Hepatocyte (in vitro differentiated cells): ENCODE results near the gene PPWD1. TPM values are rescaled to one million over a fixed set of nuclear protein-coding genes. Genes with fewer than 3 reads are reported as not detected.

Experiments used
- DNase-seq: peaks from one replicate; pipeline ENCODE4 v3.0.0-alpha.2; 2016; ENCODE audit warnings: low spot score
- H2AFZ ChIP-seq: fragments of 200-600 bp; sonication (generic); 2 replicates; pipeline ENCODE4 v1.6.0; 2016; ENCODE audit warnings: antibody characterized with exemption, mild to moderate bottlenecking
- H3K27ac ChIP-seq: fragments of 200-600 bp; sonication (generic); 2 replicates; pipeline ENCODE4 v1.5.1; 2016; ENCODE audit warnings: mild to moderate bottlenecking
- H3K27me3 ChIP-seq: fragments of 200-600 bp; sonication (generic); 2 replicates; pipeline ENCODE4 v1.6.1; 2016
- H3K36me3 ChIP-seq: fragments of 200-600 bp; sonication (generic); replicated peaks from 2 replicates; pipeline ENCODE4 v1.5.1; 2016; ENCODE audit warnings: low read depth; ENCODE audit not compliant: insufficient read depth
- H3K4me1 ChIP-seq: fragments of 200-600 bp; sonication (generic); 2 replicates; pipeline ENCODE4 v1.5.1; 2016; ENCODE audit warnings: mild to moderate bottlenecking, moderate library complexity; ENCODE audit not compliant: insufficient read depth
- H3K4me2 ChIP-seq: fragments of 200-600 bp; sonication (generic); 2 replicates; pipeline ENCODE4 v1.6.0; 2016
- H3K4me3 ChIP-seq: fragments of 200-600 bp; sonication (generic); 2 replicates; pipeline ENCODE4 v1.5.1; 2016; ENCODE audit warnings: mild to moderate bottlenecking
- H3K79me2 ChIP-seq: fragments of 200-600 bp; sonication (generic); 2 replicates; pipeline ENCODE4 v1.6.0; 2017; ENCODE audit warnings: mild to moderate bottlenecking
- H3K9me2 ChIP-seq: fragments of 200-600 bp; sonication (generic); replicated peaks from 2 replicates; pipeline ENCODE4 v1.6.0; 2017; ENCODE audit warnings: mild to moderate bottlenecking; ENCODE audit not compliant: insufficient read depth
- H3K9me3 ChIP-seq: fragments of 200-600 bp; sonication (generic); 2 replicates; pipeline ENCODE4 v1.5.1; 2016; ENCODE audit warnings: low read depth, mild to moderate bottlenecking
- H4K20me1 ChIP-seq: fragments of 200-600 bp; sonication (generic); 2 replicates; pipeline ENCODE4 v1.6.0; 2016; ENCODE audit warnings: mild to moderate bottlenecking; ENCODE audit not compliant: insufficient read depth, poor library complexity, severe bottlenecking
- EZH2 ChIP-seq: fragments of 200-600 bp; sonication (generic); IDR thresholded peaks from 2 replicates; pipeline ENCODE4 v1.6.1; 2016; ENCODE audit warnings: antibody characterized with exemption, mild to moderate bottlenecking, borderline replicate concordance
- EZH2phosphoT487 ChIP-seq: fragments of 200-600 bp; sonication (generic); IDR thresholded peaks from one replicate; pipeline ENCODE4 v1.6.1; 2018; ENCODE audit warnings: antibody characterized with exemption, mild to moderate bottlenecking, low read depth, moderate library complexity; ENCODE audit not compliant: unreplicated experiment, severe bottlenecking
- WGBS: methylation state at CpG from one replicate; pipeline ENCODE4 v1.1.6; 2016; ENCODE audit warnings: low lambda C conversion rate; ENCODE audit errors: missing lambda C conversion rate; 5-methylcytosine and 5-hydroxymethylcytosine counted together
- polyA plus RNA-seq: library from polyadenylated mRNA; unstranded; fragments of >200 nt; fragmentation: Nextera tagmentation; extraction: Ambion mirVana; gene quantifications from 2 replicates; pipeline ENCODE4 v1.2.1, GENCODE V29; 2016
- total RNA-seq: library from RNA; depleted of rRNA; stranded (reverse); fragments of >200 nt; gene quantifications from 2 replicates; pipeline ENCODE4 v1.2.3, GENCODE V29; 2014
- TF ChIP-seq, protein P1 (sequence below): fragments of 200-600 bp; sonication (generic); IDR thresholded peaks from 2 replicates; pipeline ENCODE4 v1.5.1; 2016; ENCODE audit warnings: antibody characterized with exemption, mild to moderate bottlenecking; ENCODE audit not compliant: poor library complexity

PPWD1 gene
- total and polyA plus RNA-seq, 2 experiments from 2014 or later: 23.4 to 39.2 TPM

DNA sequence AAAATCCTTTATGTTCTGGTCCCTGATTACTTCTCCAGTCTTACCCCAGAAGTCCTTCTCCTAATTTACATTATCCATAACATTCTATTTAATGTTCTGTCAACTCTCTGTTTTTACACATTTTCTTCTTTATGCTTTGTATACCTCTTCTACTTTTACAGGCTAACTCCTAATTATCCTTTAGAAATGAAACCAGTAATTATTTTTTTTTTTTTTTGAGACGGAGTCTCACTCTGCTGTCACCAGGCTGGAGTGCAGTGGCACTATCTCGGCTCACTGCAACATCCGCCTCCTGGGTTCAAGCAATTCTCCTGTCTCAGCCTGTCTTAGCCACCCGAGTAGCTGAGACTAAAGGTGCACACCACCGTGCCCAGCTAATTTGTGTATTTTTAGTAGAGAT, 9.2 kb upstream of the PPWD1 start:
- TF ChIP-seq EZH2phosphoT487 (no peak), EZH2 (no peak)
- TF ChIP-seq, protein P1, sequence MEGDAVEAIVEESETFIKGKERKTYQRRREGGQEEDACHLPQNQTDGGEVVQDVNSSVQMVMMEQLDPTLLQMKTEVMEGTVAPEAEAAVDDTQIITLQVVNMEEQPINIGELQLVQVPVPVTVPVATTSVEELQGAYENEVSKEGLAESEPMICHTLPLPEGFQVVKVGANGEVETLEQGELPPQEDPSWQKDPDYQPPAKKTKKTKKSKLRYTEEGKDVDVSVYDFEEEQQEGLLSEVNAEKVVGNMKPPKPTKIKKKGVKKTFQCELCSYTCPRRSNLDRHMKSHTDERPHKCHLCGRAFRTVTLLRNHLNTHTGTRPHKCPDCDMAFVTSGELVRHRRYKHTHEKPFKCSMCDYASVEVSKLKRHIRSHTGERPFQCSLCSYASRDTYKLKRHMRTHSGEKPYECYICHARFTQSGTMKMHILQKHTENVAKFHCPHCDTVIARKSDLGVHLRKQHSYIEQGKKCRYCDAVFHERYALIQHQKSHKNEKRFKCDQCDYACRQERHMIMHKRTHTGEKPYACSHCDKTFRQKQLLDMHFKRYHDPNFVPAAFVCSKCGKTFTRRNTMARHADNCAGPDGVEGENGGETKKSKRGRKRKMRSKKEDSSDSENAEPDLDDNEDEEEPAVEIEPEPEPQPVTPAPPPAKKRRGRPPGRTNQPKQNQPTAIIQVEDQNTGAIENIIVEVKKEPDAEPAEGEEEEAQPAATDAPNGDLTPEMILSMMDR: no peak
- no peaks in the 10 kb centered on the region for H3K79me2 ChIP-seq
- no peaks in the 10 kb centered on the region for H3K4me1 ChIP-seq
- no peak overlapping the region for H3K27ac ChIP-seq
- DNase-seq: no peak
- H4K20me1 ChIP-seq: no peaks in the 10 kb centered on the region
- H3K9me2 ChIP-seq: no peaks in the 10 kb centered on the region
- no peak overlapping the region for H3K4me3 ChIP-seq
- no peaks in the 10 kb centered on the region for H3K27me3 ChIP-seq
- WGBS: 73% methylated on average over 5 of the region's 5 CpGs
- no peaks in the 10 kb centered on the region for H3K36me3 ChIP-seq
- no peak overlapping the region for H2AFZ ChIP-seq
- H3K4me2 ChIP-seq: no peak overlapping the region
- no peaks in the 10 kb centered on the region for H3K9me3 ChIP-seq

DNA sequence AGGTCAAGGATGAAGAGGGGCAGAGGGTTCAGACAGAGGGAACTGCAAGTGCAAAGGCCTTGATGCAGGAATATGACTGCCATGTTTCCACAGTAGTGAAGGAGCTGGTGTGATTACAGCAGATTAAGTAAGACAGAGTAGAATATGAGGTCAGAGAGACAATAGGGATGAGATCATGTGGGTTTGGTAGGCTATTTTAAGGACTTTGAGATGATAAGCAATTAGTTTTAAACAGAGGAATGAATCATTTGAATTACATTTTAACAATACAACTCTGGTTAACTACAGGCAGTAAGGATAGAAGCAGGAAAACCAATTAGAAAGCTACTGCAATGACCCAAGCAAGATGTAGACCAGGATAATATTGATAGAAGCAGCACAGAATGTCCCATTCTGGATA, 7.8 kb upstream of the PPWD1 start:
- Histone ChIP-seq H3K4me2 (no peak overlapping the region), H3K9me3 (no peaks in the 10 kb centered on the region), H2AFZ (no peak overlapping the region), H4K20me1 (no peaks in the 10 kb centered on the region), H3K4me1 (no peaks in the 10 kb centered on the region), H3K36me3 (no peaks in the 10 kb centered on the region), H3K9me2 (no peaks in the 10 kb centered on the region), H3K4me3 (no peak overlapping the region), H3K79me2 (no peaks in the 10 kb centered on the region), H3K27ac (no peak overlapping the region), H3K27me3 (no peaks in the 10 kb centered on the region)
- TF ChIP-seq EZH2 (no peak), EZH2phosphoT487 (no peak)
- TF ChIP-seq, protein P1: no peak
- DNase-seq: no peak

DNA sequence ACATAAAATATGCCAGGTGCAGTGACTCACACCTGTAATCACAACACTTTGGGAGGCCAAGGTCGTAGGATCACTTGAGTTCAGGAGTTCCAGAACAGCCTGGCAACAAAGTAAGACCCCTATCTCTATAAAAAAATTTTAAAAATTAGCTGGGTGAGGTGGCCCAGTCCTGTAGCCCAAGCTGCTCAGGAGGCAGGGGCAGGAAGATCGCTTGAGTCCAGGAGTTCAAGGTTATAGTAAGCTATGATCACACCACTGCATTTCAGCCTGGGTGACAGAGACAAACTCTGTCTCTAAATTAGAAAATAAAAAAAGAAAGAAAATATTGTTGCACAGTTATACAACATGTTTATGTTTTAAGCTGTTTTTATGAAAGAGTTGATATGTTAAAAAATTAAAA, 6.9 kb upstream of the PPWD1 start:
- Histone ChIP-seq H3K4me1 (no peaks in the 10 kb centered on the region), H3K27me3 (no peaks in the 10 kb centered on the region), H4K20me1 (no peaks in the 10 kb centered on the region), H3K9me2 (no peaks in the 10 kb centered on the region), H3K9me3 (no peaks in the 10 kb centered on the region), H3K36me3 (no peaks in the 10 kb centered on the region), H2AFZ (no peak overlapping the region), H3K27ac (no peak overlapping the region), H3K79me2 (peaks cover 3% of the 10 kb centered on the region), H3K4me2 (no peak overlapping the region), H3K4me3 (no peak overlapping the region)
- 94% methylated on average over 2 of the region's 2 CpGs for WGBS
- no peak for DNase-seq
- TF ChIP-seq EZH2phosphoT487 (no peak), EZH2 (no peak)
- TF ChIP-seq, protein P1: no peak

DNA sequence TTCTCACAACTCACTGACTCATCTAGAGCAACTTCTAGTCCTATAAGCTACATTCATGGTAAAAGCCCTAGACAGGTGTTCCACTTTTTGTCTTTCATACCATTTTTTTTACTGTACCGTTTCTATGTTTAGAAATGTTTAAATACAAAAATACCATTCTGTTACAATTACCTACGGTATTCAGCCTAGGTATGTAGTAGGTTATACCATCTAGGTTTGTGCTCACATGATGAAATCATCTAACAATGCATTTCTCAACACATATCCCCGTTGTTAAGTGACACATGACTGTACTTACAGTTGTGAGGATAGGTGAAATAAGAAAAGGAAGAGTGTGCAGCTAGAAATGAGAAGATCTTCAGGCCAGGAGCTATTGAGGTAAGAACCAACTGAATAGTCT, 6.4 kb upstream of the PPWD1 start:
- Histone ChIP-seq H2AFZ (no peak overlapping the region), H3K9me3 (no peaks in the 10 kb centered on the region), H3K79me2 (peaks cover 6% of the 10 kb centered on the region), H3K27ac (no peak overlapping the region), H3K4me3 (no peak overlapping the region), H3K36me3 (no peaks in the 10 kb centered on the region), H3K9me2 (no peaks in the 10 kb centered on the region), H3K4me2 (no peak overlapping the region), H4K20me1 (no peaks in the 10 kb centered on the region), H3K4me1 (no peaks in the 10 kb centered on the region), H3K27me3 (no peaks in the 10 kb centered on the region)
- no peak for DNase-seq
- TF ChIP-seq, protein P1: no peak
- TF ChIP-seq EZH2phosphoT487: no peak
- TF ChIP-seq EZH2: no peak
- WGBS: 95% methylated on average over 3 of the region's 3 CpGs
